HepG2 (cell line): ENCODE measurements around the gene MDH2. TPM values are rescaled to one million over a fixed set of nuclear protein-coding genes. Genes with fewer than 3 reads are reported as not detected.
"Not testable (repeated sequence)": the region's sequence is repeated elsewhere in the genome, so short reads cannot be mapped to it uniquely, and the experiment has no call there.

Source experiments
- ATAC-seq: fragments of 200-7000 bp; cut with Tn5 transposase; 3 replicates; pipeline ENCODE4 v1.9.1; 2020; ENCODE audit warnings: mild to moderate bottlenecking, moderate library complexity
- BruUV-seq: library from RNA; stranded (reverse); fragments of 400-500 nt; replicated peaks from 2 replicates; lab custom pipeline; 2021; lab: Mats Ljungman, UMichigan
- CTCF ChIA-PET: fragments of 300-600 bp; formaldehyde crosslinking; extraction: SDS; loops from one replicate; lab custom pipeline; 2021; ENCODE audit warnings: low total read pairs, inconsistent platforms, low intra/inter-chr PET ratio; lab: Yijun Ruan, JAX
- POLR2A ChIA-PET: fragments of 350-600 bp; sonication (Branson Sonifier 250); formaldehyde crosslinking; loops from one replicate; lab custom pipeline; 2020; ENCODE audit warnings: antibody characterized with exemption, inconsistent platforms; lab: Yijun Ruan, JAX
- DNase-seq: peaks from one replicate; pipeline ENCODE4 v3.0.0-alpha.2; 2015; ENCODE audit warnings: low spot score
- FAIRE-seq: peaks from 3 replicates; lab custom pipeline; 2011; peaks lifted over from hg19 to GRCh38; lab: Jason Lieb, UNC
- H2AFZ ChIP-seq: one replicate; pipeline ENCODE4 v1.6.1; 2011; ENCODE audit warnings: low read length, inconsistent platforms
- H3K27ac ChIP-seq: fragments of 300-600 bp; 3 replicates; pipeline ENCODE4 v1.8.0; 2011; ENCODE audit warnings: mixed run types, mild to moderate bottlenecking, mixed read lengths, low read length, inconsistent platforms; ENCODE audit not compliant: insufficient read depth; ENCODE audit errors: extremely low read length
- H3K27me3 ChIP-seq, 2 experiments: fragments of 200-600 bp in 1 of 2; 2 replicates in 1 of 2; 3 replicates in 1 of 2; pipeline versions ENCODE4 v1.6.0 to v1.8.0; 2011; ENCODE audit warnings: low read length in 2 of 2, mild to moderate bottlenecking in 2 of 2, moderate library complexity in 2 of 2, inconsistent platforms in 1 of 2; ENCODE audit not compliant: insufficient read depth in 2 of 2, control insufficient read depth in 1 of 2
- H3K36me3 ChIP-seq, 2 experiments: fragments of 200-600 bp in 1 of 2; replicated peaks in 1 of 2; 2 replicates in 1 of 2; 3 replicates in 1 of 2; pipeline versions ENCODE4 v1.5.1 to v1.8.0; 2011; ENCODE audit warnings: low read length in 2 of 2, inconsistent platforms in 1 of 2; ENCODE audit not compliant: insufficient read depth in 2 of 2, control insufficient read depth in 1 of 2
- H3K4me1 ChIP-seq: 2 replicates; pipeline ENCODE4 v1.5.1; 2012; ENCODE audit warnings: low read length, inconsistent platforms; ENCODE audit not compliant: insufficient read depth
- H3K4me2 ChIP-seq: 2 replicates; pipeline ENCODE4 v1.6.0; 2011; ENCODE audit warnings: low read depth, low read length, inconsistent platforms
- H3K4me3 ChIP-seq, 3 experiments: fragments of 200-600 bp in 1 of 3; sonication (generic), shearing (Covaris generic) in 1 of 3; replicated peaks in 1 of 3; 2 replicates each; pipeline ENCODE4 v1.5.1; 2011 to 2016; ENCODE audit warnings: low read length in 3 of 3, inconsistent platforms in 2 of 3, low read depth in 2 of 3, mild to moderate bottlenecking in 2 of 3, control low read depth in 1 of 3, mixed read lengths in 1 of 3; ENCODE audit not compliant: insufficient read depth in 1 of 3
- H3K79me2 ChIP-seq: one replicate; pipeline ENCODE4 v1.6.1; 2011; ENCODE audit warnings: low read length, inconsistent platforms; ENCODE audit not compliant: insufficient read depth
- H3K9ac ChIP-seq: 2 replicates; pipeline ENCODE4 v1.6.0; 2011; ENCODE audit warnings: mild to moderate bottlenecking, low read depth, low read length, inconsistent platforms; ENCODE audit not compliant: insufficient read depth
- H3K9me3 ChIP-seq: 2 replicates; pipeline ENCODE4 v1.5.1; 2012; ENCODE audit warnings: mild to moderate bottlenecking, low read length
- H4K20me1 ChIP-seq: 2 replicates; pipeline ENCODE4 v1.6.0; 2011; ENCODE audit warnings: inconsistent platforms, mild to moderate bottlenecking, low read length, moderate library complexity; ENCODE audit not compliant: insufficient read depth
- IKZF4 ChIP-seq: sonication (generic); formaldehyde crosslinking; IDR thresholded peaks from 2 replicates; pipeline ENCODE4 v1.5.1; 2020; ENCODE audit warnings: borderline replicate concordance, mild to moderate bottlenecking, low read depth, missing genetic modification reagents; ENCODE audit errors: not compliant biosample characterization
- TSC22D2 ChIP-seq: sonication (generic); formaldehyde crosslinking; IDR thresholded peaks from 2 replicates; pipeline ENCODE4 v1.5.1; 2020; ENCODE audit warnings: missing genetic modification reagents, mild to moderate bottlenecking, borderline replicate concordance
- ZFP37 ChIP-seq: sonication (generic); formaldehyde crosslinking; IDR thresholded peaks from 2 replicates; pipeline ENCODE4 v1.4.0; 2020; ENCODE audit warnings: missing genetic modification reagents, borderline replicate concordance
- ZNF546 ChIP-seq: sonication (generic); formaldehyde crosslinking; conservative IDR thresholded peaks from 2 replicates; pipeline ENCODE4 v1.8.1; 2023; ENCODE audit warnings: mild to moderate bottlenecking, missing genetic modification reagents
- WGBS: methylation state at CpG from one replicate; pipeline ENCODE4 v1.1.6; 2017; ENCODE audit warnings: low lambda C conversion rate; 5-methylcytosine and 5-hydroxymethylcytosine counted together
- in situ Hi-C: cut with HindIII; loops from 2 replicates; pipeline ENCODE4 v1.10.0; 2017; ENCODE audit warnings: low pct_unique_long_range_greater_than_20kb; ENCODE audit not compliant: extremely low pct_ligation_motif_present
- intact Hi-C: fragments of 100-400 bp; cut with micrococcal nuclease; formaldehyde crosslinking; loops from one replicate; pipeline ENCODE4 v1.10.0; 2022; ENCODE audit not compliant: unreplicated experiment
- polyA plus RNA-seq, 8 experiments: library from polyadenylated mRNA; depleted of rRNA in 3 of 8; stranded (reverse) in 7 of 8; unstranded in 1 of 8; fragments of >200 nt; fragmentation: Illumina TruSeq in 4 of 8; extraction: Trizol in 4 of 8; gene quantifications; 2 replicates each; pipeline versions ENCODE4 v1.2.1 to v1.2.3, GENCODE V29; 2011 to 2016; ENCODE audit warnings: low read depth in 4 of 8, missing spikeins in 1 of 8, mixed read lengths in 1 of 8; ENCODE audit not compliant: insufficient read depth in 1 of 8
- total RNA-seq, 5 experiments: library from RNA; depleted of rRNA; stranded (reverse); fragments of >200 nt; fragmentation: Illumina TruSeq; extraction: Trizol; gene quantifications; 2 replicates each; pipeline ENCODE4 v1.2.3, GENCODE V29; 2016; ENCODE audit warnings: low read depth in 1 of 5
- TF ChIP-seq, protein P1 (sequence below): IDR thresholded peaks from 2 replicates; pipeline ENCODE4 v1.6.1; 2016; ENCODE audit warnings: missing compliant biosample characterization, missing genetic modification reagents, borderline replicate concordance
- TF ChIP-seq, protein P2 (sequence below): sonication (generic); formaldehyde crosslinking; IDR thresholded peaks from 2 replicates; pipeline ENCODE4 v1.5.0; 2020; ENCODE audit warnings: missing genetic modification reagents

Gene MDH2
- total and polyA plus RNA-seq, 2 of the 13 experiments (the other 11 are each of a cell fraction or from before 2014, with no cell fraction given) = 81.4 to 90.3 TPM

DNA sequence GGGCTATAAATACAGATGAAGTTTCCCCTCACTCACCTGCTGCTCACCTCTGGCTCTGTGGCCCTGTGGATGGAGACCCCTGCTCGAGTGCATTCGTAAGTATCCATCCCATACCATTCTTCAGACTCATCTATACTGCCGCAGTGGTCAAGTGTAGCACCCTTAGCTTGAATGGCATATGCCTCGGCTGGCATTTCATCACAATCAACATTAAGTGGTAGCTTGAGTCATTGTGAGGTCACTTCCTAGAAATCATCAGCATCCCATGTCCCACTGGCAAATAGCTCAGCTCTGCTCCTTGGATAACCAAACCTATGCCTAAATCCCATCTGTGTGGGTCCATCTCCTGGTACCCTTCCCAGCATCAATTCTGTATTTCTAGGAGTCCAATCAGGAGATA is 38.2 kb downstream of the MDH2 start (continued):
- TF ChIP-seq, protein P1, sequence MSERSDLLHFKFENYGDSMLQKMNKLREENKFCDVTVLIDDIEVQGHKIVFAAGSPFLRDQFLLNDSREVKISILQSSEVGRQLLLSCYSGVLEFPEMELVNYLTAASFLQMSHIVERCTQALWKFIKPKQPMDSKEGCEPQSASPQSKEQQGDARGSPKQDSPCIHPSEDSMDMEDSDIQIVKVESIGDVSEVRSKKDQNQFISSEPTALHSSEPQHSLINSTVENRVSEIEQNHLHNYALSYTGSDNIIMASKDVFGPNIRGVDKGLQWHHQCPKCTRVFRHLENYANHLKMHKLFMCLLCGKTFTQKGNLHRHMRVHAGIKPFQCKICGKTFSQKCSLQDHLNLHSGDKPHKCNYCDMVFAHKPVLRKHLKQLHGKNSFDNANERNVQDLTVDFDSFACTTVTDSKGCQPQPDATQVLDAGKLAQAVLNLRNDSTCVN = no peak

DNA sequence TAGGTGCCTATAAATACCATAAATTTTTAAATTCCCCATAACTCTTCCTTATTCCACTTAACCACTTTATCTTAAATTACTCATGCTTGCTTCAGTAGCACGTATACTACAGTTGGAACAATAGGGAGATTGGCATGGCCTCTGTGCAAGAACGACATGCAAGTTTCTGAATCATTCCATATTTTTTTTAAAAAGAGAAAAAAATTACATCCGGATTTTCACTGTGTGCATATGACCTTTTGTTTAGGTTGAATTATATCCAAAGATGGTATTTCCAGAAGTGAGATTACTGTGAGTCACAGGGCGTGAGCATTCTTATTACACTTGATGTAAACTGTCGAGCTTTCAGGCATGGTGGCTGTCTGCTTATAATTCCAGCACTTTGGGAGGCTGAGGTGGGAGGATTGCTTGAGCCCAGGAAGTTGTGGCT is 39.5 kb downstream of the MDH2 start:
- H3K4me3 ChIP-seq, H3K4me2 ChIP-seq, H3K27me3 ChIP-seq, POLR2A ChIA-PET, H3K79me2 ChIP-seq, DNase-seq, BruUV-seq, in situ Hi-C loops, H3K9ac ChIP-seq, H2AFZ ChIP-seq, CTCF ChIA-PET, FAIRE-seq, H3K27ac ChIP-seq, H3K9me3 ChIP-seq, ATAC-seq, intact Hi-C loops, H4K20me1 ChIP-seq: not testable (repeated sequence)
- peaks cover 31 to 68% of the 10 kb centered on the region in 2 experiments for H3K36me3 ChIP-seq
- peaks cover 15% of the 10 kb centered on the region for H3K4me1 ChIP-seq
- WGBS = 85% methylated on average over 5 of the region's 5 CpGs

DNA sequence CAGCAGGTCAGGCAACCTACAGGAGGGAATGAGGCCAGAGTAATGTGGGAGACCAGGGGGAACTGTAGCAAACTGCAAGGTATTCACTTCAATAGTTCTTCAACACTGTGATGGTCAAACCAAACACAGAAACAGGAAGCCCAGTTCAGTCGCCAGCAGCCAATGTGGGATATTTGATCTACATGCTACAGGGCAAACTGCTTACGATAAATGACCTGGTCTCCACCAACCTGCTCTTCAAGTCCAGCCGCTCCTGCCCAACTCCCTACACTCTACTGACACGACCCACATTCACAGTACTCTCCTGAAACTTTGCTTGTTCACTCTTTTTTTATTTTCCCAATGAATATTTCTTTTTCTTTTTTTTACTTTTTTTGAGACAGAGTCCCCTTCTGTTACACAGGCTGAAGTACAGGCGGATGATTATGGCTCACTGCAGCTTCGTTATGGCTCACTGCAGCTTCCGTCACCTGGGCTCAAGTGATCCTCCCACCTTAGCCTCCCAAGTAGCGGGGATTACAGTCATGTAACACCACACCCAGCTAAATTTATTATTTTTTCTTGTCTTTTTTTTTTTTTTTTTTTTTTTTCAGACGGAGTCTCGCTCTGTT is 42.1 kb downstream of the MDH2 start:
- no TSS peak for BruUV-seq
- Histone ChIP-seq H3K9me3 (no peaks in the 10 kb centered on the region), H3K4me3 (no peak overlapping the region), H3K79me2 (no peaks in the 10 kb centered on the region), H3K9ac (no peak overlapping the region), H4K20me1 (peaks cover 7% of the 10 kb centered on the region), H2AFZ (no peak overlapping the region), H3K4me1 (peaks cover 15% of the 10 kb centered on the region), H3K4me2 (no peak overlapping the region), H3K27me3 (no peaks in the 10 kb centered on the region), H3K27ac (no peak overlapping the region), H3K36me3 (peaks cover 39 to 80% of the 10 kb centered on the region in 2 experiments)
- intact Hi-C loops = no loop called here
- in situ Hi-C loops = no loop called here
- DNase-seq (no peak), FAIRE-seq (no peak), ATAC-seq (no peak; the same call in 2 of the 3 replicates)
- ChIA-PET CTCF (no interaction called here), POLR2A (no interaction called here)
- no peak for TF ChIP-seq ZNF546
- TF ChIP-seq IKZF4 = no peak
- TF ChIP-seq, protein P2, sequence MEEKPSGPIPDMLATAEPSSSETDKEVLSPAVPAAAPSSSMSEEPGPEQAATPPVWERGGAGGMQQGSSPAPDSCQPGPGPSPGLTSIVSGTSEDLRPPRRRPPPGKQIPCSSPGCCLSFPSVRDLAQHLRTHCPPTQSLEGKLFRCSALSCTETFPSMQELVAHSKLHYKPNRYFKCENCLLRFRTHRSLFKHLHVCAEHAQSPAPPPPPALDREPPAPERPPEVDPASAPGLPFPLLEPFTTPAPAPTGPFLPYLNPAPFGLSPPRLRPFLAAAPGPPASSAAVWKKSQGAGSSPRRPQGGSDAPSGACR (CRISPR knock-in tag) = no peak
- no peak for TF ChIP-seq ZFP37
- no peak for TF ChIP-seq TSC22D2
- 97% methylated on average over 10 of the region's 10 CpGs for WGBS
